SHP77 treated with DMSO at 0.1 percent for 48 hours (cell line): ENCODE data around the gene ASPDH.

Experiments
- DNase-seq: peaks from one replicate; lab custom pipeline; 2025; lab: John Stamatoyannopoulos, UW

Gene ASPDH

DNA sequence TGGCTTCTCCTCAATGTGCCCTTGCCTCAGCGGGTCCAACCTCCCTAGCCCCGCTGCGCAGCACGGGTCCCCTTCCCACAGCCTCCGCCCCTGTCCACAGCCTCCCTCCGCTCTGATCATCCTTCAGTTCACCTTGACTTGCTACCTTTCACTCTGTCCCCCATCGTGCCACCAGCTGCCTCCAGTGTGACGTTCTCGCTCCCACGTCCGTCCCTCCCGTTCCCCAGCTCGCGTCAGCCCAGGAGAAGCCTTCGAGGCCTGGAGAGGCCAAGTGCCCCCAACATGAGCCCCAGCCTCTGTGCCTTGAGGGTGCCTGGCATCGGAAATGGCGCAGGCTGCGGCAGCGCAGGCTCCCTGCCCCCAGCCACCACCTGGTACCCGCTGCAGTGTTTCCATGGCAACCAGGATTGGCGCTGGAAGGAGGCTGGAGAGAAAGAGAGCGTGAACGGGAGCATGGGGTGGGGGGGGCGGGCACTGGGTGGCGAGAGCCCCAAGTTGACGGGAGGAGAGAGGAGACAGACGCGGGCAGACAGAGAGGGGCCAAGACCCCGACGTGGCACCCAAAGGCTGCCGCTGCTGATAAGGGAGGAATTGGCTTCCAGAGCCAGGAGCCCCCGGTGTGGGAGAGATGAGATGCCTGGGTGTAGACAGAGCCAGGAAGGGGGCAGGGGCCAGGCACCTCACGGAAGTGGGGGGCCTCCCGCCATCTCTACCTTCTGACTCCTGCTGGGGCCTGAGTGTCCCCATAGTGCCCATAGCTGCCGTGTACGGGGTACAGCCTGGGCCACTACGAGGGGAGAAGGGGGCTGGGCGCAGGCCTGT lies 844 bp upstream of the ASPDH start:
- peak; percentile 43 for DNase-seq

DNA sequence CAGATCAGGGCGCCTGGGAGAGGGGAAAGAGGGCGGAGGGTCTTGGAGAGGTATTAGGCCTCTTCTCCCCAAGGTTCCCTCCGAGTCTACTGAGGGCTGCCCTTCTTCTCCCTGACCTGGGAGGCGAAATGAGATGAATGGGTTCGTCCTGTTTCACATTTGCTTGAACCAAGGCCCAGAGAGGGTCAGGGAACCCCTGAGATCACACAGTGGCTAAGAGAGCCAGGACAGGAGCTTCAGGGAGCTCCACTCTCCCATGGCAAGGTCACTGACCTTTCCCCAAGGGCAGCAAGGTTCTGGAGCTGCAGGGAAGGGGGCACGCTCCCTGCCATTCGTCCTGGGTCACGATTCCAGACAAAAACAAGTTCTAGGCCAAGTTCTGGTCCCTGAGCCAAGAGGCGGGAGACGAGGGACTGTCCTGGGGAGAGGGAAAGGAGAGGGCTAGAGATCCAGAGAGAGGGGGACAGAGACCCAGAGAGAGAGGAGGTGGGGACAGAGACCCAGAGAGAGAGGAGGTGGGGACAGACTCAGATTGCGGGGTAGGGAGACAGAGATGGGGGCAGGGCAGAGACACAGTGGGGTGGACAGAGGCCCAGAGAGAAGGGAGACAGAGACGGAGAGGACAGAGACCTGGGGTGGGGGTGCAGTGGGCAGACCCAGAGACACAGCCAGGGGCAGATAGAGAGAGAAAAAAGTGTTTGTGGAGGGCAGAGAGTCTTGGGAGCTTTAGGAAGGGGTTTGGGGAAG lies 541 bp downstream of the ASPDH start:
- DNase-seq: no peak

DNA sequence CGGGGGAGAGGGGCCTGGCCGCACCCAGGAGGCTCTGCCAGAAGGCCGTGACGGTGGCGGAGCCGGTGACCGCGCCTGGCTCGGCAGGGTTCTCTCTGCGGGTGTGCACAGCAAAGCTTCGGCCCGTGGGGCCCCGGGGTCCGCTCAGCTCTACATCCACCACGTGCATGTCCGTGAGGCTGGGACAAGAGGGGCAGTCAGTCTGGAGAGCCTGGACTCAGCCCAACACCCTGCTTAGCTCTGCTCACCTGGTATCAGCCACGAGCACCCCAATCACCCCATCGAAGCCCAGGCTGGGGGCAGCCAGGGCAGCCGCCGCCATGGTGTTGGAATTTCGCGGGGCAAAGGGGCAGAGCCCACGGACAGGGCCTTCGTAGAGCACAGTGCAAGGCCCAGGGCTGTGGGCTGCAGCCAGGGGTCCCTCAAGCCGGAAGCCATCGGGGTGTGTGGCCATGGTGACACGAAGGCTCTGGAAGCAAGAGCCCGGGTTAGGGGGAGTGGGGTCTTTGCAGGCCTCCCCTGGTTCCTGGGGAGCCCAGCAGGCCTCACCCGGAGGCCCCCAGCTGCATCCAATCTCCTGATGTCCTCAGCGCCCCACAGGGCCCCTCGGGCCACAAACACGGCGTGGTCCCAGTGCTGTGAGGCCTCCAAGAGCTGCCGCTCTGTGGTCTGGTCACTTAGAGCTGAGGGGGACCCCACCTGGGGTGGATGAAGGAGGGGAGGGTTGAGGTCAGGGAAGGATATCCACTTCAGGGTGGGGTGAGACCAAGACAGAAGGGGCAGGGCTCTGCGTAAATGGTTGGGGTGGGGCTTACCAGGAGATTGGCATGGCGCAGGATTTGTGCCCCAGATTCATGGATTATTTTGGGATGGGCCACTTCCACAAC lies 1.4 kb downstream of the ASPDH start:
- no peak for DNase-seq

DNA sequence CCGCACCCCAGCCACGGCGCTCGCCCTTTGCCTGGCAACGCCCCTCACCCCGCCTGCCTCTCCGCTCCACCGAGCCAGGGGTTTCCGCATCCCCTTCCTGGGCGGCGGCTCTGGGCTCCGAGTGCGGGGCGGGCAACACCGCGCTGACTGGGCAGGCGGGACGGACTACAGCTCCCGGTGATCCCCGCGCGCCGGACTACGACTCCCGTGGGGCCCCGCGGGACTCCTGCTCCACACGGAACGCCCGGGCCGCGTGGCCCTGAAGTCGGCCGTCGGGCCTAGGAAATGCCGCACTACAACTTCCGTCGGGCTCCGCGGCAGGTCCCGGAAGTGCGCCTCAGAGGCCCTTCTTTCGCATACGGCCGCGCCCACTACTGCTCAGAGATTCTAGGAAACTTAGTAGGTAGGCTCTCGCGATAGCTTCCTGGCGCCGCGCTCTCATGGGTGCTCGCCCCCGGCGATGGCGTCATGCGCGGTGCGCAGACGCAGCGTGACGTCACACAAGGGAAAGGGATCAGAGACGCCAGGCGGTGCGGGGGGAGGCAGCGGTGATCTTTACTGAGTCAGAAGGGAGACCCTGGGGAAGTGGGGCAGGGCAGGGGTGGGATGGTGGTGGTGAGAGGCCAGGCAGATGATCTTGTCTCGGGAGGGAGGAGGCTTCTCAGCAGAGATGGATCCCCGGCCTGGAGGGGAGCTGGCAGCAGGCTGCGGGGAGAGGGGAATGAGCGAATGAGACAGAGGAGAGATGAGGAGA lies 2.5 kb downstream of the ASPDH start, which contains the start of gene JOSD2:
Gene JOSD2 (minus strand): TSS at position 123 of the 754 bp plus-strand sequence. CDS start 760 bp downstream, outside the sequence.
- DNase-seq: peak; percentile 95

DNA sequence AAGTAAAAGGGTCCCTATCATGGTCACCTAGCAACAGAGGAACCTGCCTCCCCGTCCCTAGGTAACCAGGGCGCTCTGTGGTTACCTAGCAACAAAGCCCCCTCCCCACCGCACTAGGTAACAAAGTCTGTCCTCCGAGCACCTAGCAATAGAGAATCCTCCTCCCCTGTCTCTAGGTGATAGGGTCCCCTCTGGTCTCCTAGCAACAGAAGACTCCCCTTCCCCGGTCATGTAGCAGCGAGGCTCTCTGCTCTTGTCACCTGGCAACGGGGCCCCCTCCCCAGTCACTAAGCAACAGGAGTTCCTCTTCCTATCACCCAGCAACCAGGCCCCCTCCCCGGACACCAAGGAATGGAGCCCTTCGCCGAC lies 3.0 kb downstream of the ASPDH start:
- no peak for DNase-seq

DNA sequence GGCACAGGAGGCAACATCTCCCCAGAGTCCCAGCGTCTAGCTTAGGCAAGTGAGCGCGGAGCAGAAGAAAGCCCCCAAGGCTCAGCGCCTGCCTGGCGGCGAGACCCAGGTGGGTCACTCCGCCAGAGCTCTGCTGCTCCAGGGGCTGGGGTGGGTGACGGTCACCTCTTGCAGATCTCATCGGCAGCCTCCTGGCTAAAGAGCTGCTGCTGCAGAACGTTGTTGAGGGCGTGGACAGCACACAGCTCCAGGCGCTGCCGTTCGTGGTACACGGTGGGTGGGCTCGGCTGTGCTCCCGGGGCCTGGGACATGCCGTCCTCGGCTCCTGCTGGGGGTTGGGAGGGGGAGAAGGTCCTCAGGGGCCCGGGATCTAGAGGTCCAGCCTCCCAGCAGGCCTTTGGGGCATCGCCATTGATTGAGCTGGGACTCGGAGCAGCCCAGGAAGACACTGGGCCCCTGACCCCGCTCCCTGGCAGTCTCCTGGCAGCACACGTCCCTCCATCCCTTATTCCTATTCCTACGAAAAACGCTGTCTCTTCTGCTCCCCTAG lies 3.5 kb downstream of the ASPDH start:
- DNase-seq: no peak

DNA sequence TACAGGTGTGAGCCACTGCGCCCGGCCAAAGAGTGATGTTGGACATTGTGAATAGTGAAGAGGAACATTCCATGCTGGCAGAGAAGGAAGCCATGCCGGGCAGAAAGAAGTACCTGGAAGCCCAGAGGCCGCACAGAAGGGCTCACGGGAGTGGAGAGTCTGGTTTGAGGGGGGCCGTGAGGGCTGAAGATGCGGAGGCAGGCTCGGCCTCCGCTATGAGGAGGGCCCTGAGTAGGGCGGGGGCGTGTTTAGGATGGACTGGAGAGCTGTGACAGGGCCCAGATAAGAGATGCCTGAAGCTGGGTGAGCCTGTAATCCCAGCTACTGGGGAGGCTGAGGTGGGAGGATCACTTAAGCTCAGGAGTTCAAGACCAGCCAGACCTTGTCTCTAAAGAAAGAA lies 4.3 kb downstream of the ASPDH start:
- no peak for DNase-seq

DNA sequence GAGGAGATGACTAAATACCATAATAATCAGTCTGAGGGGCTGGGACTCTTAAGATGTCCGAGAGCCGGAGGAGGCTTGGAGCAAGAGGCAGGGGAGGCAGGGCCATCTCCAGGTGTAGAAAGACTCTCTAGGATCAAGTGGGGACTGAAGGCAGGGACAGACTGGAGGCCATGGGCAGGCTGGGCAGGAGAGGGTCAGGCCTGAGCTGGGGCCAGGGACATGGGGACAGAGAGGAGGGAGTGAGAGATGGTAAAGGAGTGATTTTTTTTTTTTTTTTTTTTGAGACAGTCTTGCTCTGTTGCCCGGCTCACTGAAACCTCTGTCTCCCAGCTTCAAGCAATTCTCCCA lies 4.9 kb downstream of the ASPDH start:
- DNase-seq: no peak

DNA sequence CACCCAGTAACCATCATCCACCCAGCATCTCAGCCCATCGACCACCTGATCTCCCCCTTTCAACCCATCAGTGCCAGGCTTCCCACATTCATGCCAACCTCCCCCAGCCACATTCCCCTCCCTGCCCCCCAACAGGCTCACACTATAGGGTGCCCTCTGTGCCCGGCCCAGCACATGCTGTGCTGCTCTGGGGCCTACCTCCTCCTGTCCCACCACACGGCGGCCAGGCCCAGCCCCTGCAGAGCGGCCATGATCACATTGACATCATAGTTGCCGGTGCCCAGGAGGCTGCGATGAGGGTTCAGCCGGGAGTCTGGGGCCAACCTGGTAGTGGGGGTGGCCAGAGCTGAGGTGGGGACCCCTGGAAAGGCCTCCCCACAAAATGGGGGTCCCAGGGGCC lies 6.3 kb downstream of the ASPDH start:
- DNase-seq: no peak

DNA sequence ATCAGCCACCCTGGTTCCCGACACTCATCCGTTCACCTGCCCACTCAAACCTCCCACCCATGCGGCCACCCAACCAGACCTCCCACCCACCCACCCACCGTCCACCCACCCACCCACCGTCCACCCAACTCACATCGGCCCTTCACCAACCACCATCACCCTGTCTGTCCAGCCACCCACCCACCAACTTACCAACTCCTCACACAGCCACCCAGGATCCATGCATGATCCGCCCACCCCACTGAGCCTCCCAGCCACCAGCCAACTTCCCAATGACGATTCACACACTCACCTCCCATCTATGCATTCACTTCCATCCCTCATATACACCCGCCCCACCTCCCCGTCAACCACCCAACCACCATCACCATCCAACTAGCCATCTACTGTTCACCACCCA lies 7.0 kb downstream of the ASPDH start:
- DNase-seq: no peak

DNA sequence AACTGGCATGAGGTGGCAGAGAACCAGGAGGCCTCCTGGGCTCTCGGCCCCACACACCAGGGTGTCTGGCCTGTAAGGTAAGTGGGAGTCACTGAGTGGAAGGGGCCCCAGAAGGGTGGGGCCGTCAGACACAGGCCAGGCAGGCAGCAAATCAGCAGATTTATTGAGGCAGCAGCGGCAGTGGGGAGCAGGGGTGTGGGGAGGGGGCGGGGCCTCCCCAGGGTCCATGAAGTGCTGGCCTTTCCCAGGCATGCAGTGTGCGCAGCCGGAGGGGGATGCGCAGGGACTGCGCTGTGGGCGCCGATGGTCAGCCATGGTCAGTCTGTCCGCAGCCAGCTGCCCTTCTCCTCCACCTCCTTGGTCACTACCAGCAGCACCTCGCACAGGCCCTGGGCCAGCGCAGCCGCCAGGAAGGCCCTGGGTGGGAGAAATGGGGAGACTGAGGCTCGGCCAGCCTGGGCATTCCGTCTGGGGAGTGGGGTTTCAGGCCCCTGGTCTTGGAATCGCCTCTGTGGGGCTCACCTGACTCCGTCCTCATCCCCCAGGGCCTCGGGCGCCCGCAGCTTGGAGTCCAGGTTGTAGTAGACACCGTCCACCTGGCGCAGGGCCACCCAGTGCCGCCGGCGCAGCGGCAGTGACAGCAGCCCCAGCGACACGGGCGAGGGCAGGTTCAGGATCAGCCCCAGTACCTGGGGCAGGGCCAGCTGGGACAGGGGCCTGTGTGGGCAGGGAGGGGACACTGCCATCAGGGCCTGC lies 7.7 kb downstream of the ASPDH start:
- DNase-seq: no peak

DNA sequence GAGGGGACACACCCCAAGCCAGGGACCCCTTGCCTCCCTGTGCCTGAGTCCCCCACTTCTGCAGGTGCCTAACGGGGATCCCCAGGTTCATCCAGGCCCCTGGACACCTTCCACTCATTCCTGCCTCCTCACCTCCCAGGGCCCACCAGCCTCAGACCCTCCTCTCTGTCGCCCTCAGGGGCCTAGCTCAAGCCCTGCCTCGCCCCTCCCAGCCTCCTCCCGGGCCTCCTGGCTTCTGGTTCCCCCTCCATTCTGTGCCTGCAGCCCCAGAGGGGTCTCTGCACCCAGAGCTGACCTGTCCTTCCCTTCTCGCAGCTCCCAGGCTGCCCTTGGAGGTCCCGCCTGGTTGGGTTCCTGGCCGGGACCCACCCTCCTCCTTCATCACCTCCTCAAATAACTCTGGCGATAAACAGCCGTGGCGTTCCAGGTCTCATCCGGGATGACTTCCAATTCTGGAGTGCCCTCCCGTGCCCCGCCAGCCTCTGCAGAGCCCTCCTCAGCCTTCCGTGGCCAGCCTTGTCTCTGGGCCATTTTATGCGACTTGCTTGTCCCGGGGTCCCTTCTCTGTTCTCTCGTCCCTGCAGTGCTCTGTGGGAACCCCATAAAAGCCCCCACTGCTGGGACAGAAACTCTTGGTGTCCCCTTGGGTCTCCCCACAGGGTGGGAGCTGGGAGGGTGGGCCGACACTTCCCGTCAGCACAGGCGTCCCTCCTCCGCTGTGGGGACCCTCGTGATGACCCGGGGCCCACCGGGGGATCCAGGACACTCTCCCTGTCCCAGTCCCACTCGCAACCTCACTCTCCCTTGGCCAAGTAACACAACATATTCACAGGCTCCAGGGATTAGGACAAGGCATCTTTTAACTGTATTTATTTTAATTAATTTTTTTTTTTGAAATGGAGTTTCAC lies 11.9 kb downstream of the ASPDH start:
- no peak for DNase-seq

DNA sequence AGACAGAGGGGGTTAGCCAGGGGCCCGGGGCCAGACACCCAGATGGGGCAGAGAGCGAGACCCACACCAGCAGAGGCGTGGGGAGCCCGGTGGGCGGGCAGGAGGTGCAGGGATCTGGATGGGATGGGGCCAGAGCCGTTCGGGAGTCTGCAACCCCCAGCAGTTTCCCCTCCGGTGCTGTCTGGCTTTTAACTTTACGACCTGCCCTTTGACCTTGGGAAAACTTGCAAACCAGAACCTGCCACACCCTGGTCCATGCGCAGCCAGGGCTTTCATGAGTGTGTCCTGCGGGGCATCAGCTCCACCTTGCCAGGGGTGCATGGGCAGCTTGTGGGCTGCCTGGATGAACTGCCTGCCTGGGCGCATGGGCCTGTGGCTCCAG lies 12.5 kb downstream of the ASPDH start:
- DNase-seq: no peak

DNA sequence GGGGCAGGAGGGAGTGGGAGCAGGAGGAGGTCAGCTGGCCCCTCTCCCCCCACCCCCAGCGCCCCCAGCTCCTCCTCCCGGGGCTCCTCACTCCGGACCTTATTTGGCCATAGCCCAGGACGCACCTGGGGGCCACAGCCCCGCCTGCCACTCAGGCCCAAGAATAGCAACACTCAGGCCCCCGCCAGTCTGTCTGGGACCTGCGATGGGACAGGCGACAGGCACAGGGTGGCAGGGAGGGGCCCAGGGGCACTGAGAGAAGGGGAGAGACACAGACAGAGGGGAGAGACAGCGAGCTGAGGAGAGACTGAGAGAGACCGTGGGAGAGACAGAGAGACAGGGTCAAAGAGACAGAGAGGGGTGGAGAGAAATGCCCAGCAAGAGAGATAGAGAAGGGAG lies 13.0 kb downstream of the ASPDH start:
- no peak for DNase-seq

DNA sequence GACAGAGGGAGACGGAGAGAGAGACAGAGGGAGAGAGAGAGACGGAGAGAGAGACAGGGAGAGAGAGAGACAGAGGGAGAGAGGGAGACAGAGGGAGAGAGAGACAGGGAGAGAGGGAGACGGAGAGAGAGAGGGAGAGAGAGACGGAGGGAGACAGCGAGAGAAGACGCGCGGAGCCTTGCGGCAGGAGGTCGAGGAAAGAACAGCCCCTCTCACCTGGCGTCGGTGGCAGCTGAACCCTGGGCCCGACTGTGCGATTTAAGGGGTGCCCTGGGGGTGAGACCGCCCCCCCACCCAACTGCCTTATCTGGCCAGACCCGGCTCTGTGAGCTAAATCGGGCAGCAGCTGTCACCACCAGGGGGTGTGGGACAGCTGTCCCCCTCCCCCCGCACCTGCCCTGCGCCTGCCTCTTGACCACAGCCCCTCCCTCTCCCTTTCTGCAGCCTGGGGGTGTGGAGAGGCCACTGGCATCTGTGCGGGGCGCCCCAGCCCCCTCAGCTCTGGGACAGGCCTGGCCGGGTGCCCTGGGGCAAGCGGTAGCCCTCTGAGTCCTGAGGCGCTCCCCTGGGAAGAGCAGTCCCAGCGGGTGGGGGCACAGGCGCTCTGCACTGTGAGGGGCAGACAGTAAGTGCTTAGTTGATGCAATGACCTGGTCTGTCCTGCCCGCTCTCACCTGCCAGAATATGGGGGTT lies 13.5 kb downstream of the ASPDH start:
- DNase-seq: no peak

DNA sequence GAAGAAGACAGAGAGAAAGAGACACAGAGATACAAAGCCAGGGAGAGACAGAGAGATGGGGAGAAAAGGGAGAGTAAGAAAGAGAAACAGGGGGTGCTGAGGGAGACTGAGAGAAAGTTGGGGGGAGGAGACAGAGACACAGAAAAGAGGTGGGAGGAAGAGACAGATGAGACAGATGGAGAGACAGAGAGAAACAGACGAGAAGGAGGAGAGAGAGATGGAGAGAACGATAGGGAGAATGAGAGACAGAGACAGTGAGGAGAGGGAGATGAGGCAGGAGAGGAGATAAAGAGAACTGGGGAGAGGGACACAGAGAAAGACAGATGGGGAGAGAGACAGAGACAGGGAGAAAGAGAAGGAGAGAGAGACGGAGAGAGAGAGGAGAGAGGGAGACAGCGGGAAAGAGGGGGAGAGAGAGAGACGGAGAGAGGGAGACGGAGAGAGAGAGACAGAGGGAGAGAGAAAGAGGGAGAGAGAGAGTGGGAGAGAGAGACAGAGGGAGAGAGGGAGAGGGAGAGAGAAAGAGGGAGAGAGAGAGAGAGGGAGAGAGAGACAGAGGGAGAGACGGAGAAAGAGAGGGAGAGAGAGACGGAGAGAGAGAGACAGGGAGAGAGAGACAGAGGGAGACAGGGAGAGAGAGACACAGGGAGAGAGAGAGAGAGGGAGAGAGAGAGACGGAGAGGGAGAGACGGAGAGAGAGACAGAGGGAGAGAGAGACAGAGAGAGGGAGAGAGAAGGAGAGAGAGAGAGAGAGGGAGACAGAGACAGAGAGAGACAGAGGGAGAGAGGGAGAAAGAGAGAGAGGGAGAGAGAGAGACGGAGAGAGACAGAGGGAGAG lies 15.3 kb downstream of the ASPDH start:
- no peak for DNase-seq

DNA sequence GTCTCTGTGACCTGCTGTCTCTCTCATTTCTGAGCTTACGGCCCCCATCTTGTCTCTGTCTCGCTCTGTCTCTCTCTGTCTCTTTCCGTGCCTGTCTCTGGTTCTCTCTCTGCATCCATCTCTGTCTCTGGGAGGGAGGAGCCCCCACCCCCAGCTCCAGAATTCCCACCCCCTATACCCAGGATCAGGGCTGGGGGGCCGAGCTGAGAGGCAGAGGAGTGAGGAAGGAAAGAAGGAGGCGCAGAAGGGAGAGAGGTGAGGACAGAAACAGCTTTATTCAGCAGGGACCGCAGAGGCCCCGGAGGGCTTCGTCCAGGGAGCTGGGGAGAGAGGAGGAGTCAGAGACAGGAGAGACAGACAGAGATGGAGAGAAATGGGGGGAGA lies 16.7 kb downstream of the ASPDH start:
- no peak for DNase-seq
